GM12872 (cell line): ENCODE data around the gene ACAD10.

Experiments used
- CTCF ChIP-seq: IDR thresholded peaks from 3 replicates; pipeline ENCODE4 v1.5.1; 2011; ENCODE audit warnings: low read depth, mild to moderate bottlenecking, low read length, moderate library complexity; ENCODE audit not compliant: insufficient read depth

The ACAD10 gene

GRCh38 chr12:111650912-111651311 is 34.9 kb upstream of the ACAD10 start:
- TF ChIP-seq CTCF: no peak

GRCh38 chr12:111653596-111653995 is 32.3 kb upstream of the ACAD10 start:
- no peak for TF ChIP-seq CTCF

GRCh38 chr12:111655356-111655755 is 30.5 kb upstream of the ACAD10 start:
- TF ChIP-seq CTCF: no peak

- TF ChIP-seq CTCF: no peak
Measured at GRCh38 chr12:111656016-111656415, 29.8 kb upstream of the ACAD10 start.

- no peak for TF ChIP-seq CTCF
Measured at GRCh38 chr12:111664499-111664898, 21.4 kb upstream of the ACAD10 start.

- no peak for TF ChIP-seq CTCF
Measured at GRCh38 chr12:111664961-111665865, 20.6 kb upstream of the ACAD10 start.

GRCh38 chr12:111672822-111673381 is 13.0 kb upstream of the ACAD10 start:
- TF ChIP-seq CTCF: no peak
